Activated T-helper 1 cell treated with anti-CD3 and anti-CD28 coated beads, Interleukin-2, amount 50 U/mL, for 16 hours (primary cell): ENCODE measurements around the gene USP31.

Source experiments
- DNase-seq, 2 donors: peaks; one replicate each; pipeline ENCODE4 v3.0.0-alpha.2; 2020; ENCODE audit warnings: low read depth in 1 of 2, low spot score in 1 of 2

USP31 gene, protein sequence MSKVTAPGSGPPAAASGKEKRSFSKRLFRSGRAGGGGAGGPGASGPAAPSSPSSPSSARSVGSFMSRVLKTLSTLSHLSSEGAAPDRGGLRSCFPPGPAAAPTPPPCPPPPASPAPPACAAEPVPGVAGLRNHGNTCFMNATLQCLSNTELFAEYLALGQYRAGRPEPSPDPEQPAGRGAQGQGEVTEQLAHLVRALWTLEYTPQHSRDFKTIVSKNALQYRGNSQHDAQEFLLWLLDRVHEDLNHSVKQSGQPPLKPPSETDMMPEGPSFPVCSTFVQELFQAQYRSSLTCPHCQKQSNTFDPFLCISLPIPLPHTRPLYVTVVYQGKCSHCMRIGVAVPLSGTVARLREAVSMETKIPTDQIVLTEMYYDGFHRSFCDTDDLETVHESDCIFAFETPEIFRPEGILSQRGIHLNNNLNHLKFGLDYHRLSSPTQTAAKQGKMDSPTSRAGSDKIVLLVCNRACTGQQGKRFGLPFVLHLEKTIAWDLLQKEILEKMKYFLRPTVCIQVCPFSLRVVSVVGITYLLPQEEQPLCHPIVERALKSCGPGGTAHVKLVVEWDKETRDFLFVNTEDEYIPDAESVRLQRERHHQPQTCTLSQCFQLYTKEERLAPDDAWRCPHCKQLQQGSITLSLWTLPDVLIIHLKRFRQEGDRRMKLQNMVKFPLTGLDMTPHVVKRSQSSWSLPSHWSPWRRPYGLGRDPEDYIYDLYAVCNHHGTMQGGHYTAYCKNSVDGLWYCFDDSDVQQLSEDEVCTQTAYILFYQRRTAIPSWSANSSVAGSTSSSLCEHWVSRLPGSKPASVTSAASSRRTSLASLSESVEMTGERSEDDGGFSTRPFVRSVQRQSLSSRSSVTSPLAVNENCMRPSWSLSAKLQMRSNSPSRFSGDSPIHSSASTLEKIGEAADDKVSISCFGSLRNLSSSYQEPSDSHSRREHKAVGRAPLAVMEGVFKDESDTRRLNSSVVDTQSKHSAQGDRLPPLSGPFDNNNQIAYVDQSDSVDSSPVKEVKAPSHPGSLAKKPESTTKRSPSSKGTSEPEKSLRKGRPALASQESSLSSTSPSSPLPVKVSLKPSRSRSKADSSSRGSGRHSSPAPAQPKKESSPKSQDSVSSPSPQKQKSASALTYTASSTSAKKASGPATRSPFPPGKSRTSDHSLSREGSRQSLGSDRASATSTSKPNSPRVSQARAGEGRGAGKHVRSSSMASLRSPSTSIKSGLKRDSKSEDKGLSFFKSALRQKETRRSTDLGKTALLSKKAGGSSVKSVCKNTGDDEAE (N-terminal part only)

DNA sequence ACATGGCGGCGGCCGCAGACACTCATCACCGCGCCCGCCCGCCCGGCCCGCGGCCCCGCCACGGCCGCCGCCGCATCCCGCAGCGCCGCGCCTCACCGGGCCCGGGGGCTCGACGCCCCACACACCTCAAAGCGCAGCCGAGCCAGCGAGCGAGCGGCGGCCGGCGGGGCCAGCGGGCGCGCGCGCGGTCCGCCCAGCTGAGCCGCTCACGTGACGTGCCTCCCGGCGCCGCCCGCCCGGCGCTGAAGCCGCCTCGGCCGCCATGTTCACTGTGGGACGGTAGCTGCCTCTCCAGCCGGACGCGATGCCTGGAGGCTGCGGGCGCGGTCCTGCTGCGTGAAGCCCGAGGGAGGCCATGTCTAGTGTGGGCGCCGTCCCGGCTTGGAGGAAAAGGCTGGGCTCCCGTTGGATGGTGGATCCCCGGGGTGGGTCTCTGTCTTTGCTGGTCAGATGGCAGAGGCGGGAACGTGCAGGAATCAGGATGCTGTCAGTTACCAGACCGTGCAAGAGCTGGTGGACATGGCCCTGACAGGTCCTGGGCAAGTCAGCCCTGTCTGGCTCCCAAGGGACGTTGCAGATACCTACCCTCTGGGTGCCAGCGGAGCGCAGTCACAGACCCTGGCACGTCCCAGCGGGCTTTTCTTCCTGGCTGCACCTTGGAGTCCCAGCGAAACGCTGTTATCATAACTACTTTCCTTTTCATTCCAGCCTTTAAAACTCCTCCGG, at the start of gene USP31:
Gene USP31 (minus strand): TSS at position 186 of the 726 bp plus-strand sequence. CDS start 182 bp downstream, at position 4.
- peak; percentile 80 to 81 for DNase-seq

DNA sequence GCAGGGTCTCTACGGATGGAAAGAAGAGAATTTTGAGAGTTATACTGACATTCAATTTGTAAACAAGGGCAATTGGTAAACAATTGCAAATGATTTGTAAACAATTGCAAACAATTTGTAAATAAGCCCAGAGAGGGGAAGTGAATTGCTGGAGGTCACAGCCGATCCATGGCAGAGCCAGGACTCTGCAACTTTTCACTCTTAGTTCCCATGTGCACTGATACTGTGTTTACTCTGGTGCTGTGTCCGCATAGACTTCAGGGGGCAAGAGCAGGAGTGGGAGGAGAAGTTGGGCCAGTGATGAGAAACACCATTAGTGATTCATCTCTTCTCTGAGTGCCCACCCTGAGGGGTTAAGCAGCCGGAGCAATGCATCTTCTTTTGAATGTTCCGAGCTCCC, 47.3 kb upstream of the USP31 start:
- no peak for DNase-seq

DNA sequence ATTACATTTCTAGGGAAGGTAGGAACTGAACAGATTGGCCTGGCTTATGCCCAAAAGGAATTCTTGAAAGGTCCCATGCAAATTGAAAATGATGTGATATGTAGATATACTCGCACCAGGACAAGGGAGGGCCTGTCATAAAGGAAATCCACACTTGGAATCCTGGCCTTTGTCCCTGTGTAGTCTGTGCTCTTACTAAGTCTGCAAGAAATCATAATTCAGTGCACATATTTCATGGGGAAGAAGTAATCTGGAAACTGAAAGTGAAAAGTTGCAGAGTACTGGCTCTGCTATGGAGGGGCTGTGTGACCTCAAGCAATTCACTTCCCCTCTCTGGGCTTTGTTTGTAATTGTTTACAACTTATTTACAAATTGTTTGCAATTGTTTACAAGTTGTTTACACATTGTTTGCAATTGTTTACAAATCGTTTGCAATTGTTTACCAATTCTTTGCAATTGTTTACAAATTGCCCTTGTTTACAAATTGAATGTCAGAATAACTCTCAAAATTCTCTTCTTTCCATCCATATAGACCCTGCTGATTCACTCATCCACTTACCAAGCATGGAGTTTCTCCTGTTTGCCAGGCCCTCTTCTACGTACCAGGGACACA, 46.2 kb upstream of the USP31 start:
- no peak for DNase-seq

GRCh38 chr16:23194497-23195221, 45.4 kb upstream of the USP31 start:
- no peak for DNase-seq

GRCh38 chr16:23188911-23189310, 39.7 kb upstream of the USP31 start:
- no peak for DNase-seq

DNA sequence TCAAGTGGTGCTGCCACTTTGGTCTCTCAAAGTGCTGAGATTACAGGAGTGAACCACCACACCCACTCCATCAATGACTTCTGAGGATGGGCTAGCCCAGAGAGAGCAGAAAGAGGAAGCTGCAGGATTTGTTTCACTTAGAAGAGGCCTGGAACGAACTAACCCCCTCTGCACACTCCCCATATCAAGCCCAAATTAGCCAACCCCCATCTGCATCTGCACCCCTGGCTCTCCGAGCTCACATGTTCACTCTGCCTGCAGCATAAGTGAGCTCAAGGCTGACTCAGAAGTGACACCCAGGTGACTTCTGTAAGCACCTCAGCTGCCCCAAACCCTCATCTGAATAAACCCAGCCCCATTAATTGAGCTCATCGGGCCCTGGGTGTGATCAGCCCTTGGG, 38.1 kb upstream of the USP31 start:
- no peak for DNase-seq

GRCh38 chr16:23186171-23186570, 36.9 kb upstream of the USP31 start:
- DNase-seq: no peak

- no peak for DNase-seq
Observed at GRCh38 chr16:23185656-23186055, 36.4 kb upstream of the USP31 start.

- DNase-seq: no peak
Observed at GRCh38 chr16:23183543-23183862, 34.3 kb upstream of the USP31 start.

- no peak for DNase-seq
Observed at GRCh38 chr16:23182679-23183542, 33.7 kb upstream of the USP31 start, which contains the start of gene SCNN1G. TSS of gene SCNN1G (plus strand) at chr16:23182745. CDS start at chr16:23186272, 3,527 bp downstream.

DNA sequence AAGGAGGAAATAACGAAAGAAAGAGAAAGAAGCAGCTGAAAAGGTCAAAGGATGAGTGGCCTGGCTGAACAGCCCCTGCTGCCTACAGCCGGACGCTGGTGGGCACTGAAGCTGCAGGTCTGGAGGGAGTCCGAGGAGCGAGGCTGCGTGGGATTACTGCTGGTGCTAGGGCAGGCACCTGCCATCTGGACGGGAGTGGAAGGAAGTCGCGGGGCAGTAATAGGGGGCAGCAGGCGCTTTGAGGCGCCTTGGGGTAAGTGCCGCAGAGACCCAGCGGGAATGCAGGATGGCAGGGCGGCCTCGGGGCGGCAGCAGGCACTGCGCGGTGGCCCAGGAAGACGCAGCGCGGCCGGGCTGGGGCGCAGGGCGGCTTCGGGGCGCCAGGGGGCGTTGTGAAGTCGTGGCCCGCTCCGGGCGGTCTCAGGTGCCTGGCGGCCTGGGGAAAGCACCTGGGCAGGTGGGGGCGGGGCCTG, 33.0 kb upstream of the USP31 start:
- peak; percentile 22 to 46 for DNase-seq

GRCh38 chr16:23181506-23181905, 32.3 kb upstream of the USP31 start:
- DNase-seq: no peak

- no peak for DNase-seq
Observed at GRCh38 chr16:23175651-23176050, 26.4 kb upstream of the USP31 start.

DNA sequence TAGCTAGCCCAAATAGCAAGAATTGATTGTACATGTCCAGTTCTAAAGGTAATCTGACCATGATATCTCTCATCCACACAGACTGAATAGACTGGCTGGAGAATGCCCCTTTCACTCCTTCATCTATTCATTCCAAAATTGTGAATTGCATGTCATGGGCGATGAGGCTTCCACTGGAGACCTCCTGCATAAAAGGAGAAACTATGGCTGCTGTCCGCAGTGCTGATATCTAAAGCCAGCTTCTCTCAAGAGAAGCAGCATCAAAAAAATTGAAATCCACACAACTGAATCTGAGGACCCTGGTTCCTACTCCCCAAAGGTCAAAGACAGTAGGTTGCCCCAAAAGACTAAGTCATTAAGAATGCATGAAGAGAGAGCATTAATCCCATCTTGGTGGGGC, 25.4 kb upstream of the USP31 start:
- no peak for DNase-seq

- no peak for DNase-seq
Observed at GRCh38 chr16:23172994-23173393, 23.7 kb upstream of the USP31 start.

DNA sequence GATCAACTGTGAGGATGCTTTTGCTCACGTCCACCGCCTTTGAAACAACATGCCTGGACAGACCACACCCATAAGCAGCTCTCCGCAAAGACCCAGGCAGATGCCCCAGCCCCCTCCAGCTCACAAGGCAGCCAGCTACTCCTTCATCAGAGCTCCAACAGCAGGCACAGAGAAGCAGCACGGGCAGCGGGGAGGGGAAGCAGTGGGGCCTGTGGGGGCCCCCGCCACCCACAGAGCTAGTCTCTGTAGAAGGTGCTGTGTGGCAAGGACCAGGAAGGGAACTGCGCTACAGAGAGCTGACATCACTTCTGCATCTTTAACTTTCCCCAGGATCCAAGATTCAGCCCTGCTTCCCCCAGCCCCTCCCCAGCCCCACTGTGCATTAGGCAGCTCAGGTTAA, 23.3 kb upstream of the USP31 start:
- no peak for DNase-seq

DNA sequence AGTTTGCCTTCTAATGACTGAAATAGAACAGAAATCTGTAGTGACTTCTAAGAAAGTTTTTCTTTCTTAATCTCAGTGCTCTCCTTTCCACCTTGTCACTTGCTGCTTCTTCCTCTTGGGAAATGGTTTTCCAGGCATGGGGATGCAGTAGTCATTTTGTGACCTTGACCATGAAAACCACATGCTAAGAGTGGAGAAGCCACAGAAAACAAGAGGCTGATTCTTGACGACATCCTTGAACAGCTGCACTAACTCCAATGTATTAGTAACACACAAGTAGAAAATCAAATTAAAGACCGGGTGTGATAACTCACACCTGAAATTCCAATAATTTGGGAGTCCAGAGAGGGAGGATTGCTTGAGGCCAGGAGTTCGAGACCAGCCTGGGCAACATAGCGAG, 15.5 kb upstream of the USP31 start:
- no peak for DNase-seq

GRCh38 chr16:23163921-23164320, 14.7 kb upstream of the USP31 start:
- DNase-seq: no peak

DNA sequence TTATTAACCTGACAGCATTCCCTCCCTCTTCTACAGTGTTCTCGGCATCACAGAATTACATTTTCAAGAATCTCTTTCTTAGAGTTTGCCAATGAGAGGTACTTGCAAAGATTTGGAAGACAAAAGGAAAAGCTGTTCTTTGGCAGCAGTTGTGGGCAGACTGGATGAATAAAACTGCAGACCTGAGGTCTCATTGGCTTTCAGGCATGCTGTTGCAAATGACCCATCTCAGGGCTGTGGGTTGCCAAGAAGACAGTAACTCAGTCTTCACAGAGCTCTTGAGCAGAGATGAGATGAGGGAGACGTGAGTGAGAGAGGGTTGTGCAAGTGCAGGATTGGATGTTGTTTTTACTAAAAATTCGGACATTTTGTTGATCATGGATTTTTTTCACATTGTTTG, 11.3 kb upstream of the USP31 start:
- no peak for DNase-seq
